Transverse colon (tissue), 4 donors: ENCODE data around the gene FOXJ3. TPM values are rescaled to one million over a fixed set of nuclear protein-coding genes. Genes with fewer than 3 reads are reported as not detected.

ENCODE experiments used
- DNase-seq: peaks from one replicate; pipeline ENCODE4 v3.0.0-alpha.2; 2019
- H3K27ac ChIP-seq, 4 donors: fragments of 200-600 bp; sonication (generic); 2 replicates each; pipeline ENCODE4 v1.5.1; 2016 to 2018; ENCODE audit warnings: inconsistent platforms in 4 of 4
- H3K27me3 ChIP-seq: fragments of 200-600 bp; sonication (generic); 2 replicates; pipeline ENCODE4 v1.5.1; 2017; ENCODE audit warnings: inconsistent platforms
- H3K36me3 ChIP-seq, 4 donors: fragments of 200-600 bp; sonication (generic); 2 replicates each; pipeline ENCODE4 v1.5.1; 2017 to 2019; ENCODE audit warnings: inconsistent platforms in 4 of 4
- H3K4me1 ChIP-seq, 4 donors: fragments of 200-600 bp; sonication (generic); 2 replicates each; pipeline ENCODE4 v1.5.1; 2017 to 2020; ENCODE audit warnings: inconsistent platforms in 4 of 4
- H3K4me3 ChIP-seq, 4 donors: fragments of 200-600 bp; sonication (generic); 1 replicate in 1 of 4; 2 replicates in 3 of 4; pipeline versions ENCODE4 v1.5.1 to v1.6.1; 2017 to 2019; ENCODE audit warnings: inconsistent platforms in 4 of 4
- H3K9me3 ChIP-seq, 2 donors: fragments of 200-600 bp; sonication (generic); 2 replicates each; pipeline ENCODE4 v1.5.1; 2017 to 2019; ENCODE audit warnings: inconsistent platforms in 2 of 2
- EP300 ChIP-seq: sonication (generic); formaldehyde crosslinking; IDR thresholded peaks from one replicate; pipeline ENCODE4 v1.6.1; 2017; ENCODE audit warnings: antibody characterized with exemption, low read depth
- POLR2A ChIP-seq: fragments of 450-650 bp; IDR thresholded peaks from one replicate; pipeline ENCODE4 v1.6.1; 2016; ENCODE audit warnings: antibody characterized with exemption, mild to moderate bottlenecking, moderate library complexity
- POLR2AphosphoS5 ChIP-seq, 3 donors: sonication (generic); formaldehyde crosslinking; IDR thresholded peaks; one replicate each; pipeline ENCODE4 v1.6.1; 2016; ENCODE audit warnings: antibody characterized with exemption in 3 of 3
- WGBS, 2 donors: methylation state at CpG; one replicate each; pipeline ENCODE4 v1.1.5; 2018; ENCODE audit warnings: low coverage in 1 of 2; 5-methylcytosine and 5-hydroxymethylcytosine counted together
- in situ Hi-C, 4 donors: fragments of 200-750 bp; cut with MboI; loops; one replicate each; pipeline versions ENCODE4 v1.15.0 to v1.15.1; 2017; ENCODE audit warnings: low sequenced_read_pairs in 3 of 4, low pct_ligation_motif_present in 1 of 4, low pct_unique_long_range_greater_than_20kb in 1 of 4
- intact Hi-C: fragments of 100-400 bp; cut with DNase I; formaldehyde crosslinking; loops from one replicate; pipeline ENCODE4 v1.15.1; 2023; ENCODE audit warnings: low total_unique reads
- total RNA-seq, 4 donors: library from RNA; depleted of rRNA; stranded (reverse); fragments of >200 nt; gene quantifications; one replicate each; pipeline ENCODE4 v1.1.0, GENCODE V29; 2016
- TF ChIP-seq, protein P1 (sequence below), 5 experiments: fragments of 200-600 bp in 3 of 5; fragments of 450-650 bp in 2 of 5; sonication (generic) in 3 of 5; IDR thresholded peaks; 1 replicate in 2 of 5; 2 replicates in 3 of 5; pipeline ENCODE4 v1.5.1; 2016 to 2017; ENCODE audit warnings: antibody characterized with exemption in 5 of 5, inconsistent platforms in 3 of 5, mild to moderate bottlenecking in 2 of 5, moderate library complexity in 1 of 5

Gene FOXJ3
- total RNA-seq, 4 donors from 2014 or later, result 18.5 to 62.1 (median 38.6) TPM

DNA sequence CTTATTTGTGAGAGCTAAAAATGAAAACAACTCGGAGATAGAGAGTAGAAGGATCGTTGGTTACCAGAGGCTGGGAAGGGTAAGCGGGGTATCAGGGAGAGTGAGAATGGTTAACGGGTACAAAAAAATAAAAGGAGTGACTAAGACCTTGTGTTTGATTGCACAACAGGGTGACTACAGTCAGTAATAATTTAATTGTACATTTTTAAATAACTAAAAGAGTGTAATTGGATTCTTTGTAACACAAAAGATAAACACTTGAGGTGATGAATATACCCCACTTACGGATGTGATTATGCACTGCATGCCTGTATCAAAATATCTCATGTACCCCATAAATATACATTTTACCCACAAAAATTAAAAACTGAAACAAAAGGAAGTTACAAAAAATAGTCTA is 29.4 kb downstream of the FOXJ3 start:
- TF ChIP-seq, protein P1, sequence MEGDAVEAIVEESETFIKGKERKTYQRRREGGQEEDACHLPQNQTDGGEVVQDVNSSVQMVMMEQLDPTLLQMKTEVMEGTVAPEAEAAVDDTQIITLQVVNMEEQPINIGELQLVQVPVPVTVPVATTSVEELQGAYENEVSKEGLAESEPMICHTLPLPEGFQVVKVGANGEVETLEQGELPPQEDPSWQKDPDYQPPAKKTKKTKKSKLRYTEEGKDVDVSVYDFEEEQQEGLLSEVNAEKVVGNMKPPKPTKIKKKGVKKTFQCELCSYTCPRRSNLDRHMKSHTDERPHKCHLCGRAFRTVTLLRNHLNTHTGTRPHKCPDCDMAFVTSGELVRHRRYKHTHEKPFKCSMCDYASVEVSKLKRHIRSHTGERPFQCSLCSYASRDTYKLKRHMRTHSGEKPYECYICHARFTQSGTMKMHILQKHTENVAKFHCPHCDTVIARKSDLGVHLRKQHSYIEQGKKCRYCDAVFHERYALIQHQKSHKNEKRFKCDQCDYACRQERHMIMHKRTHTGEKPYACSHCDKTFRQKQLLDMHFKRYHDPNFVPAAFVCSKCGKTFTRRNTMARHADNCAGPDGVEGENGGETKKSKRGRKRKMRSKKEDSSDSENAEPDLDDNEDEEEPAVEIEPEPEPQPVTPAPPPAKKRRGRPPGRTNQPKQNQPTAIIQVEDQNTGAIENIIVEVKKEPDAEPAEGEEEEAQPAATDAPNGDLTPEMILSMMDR (IDR thresholded peaks at IDR 0.05), result no peak
- TF ChIP-seq POLR2A, result no peak
- TF ChIP-seq EP300, result no peak
- DNase-seq, result no peak
- Histone ChIP-seq H3K27me3 (no peaks in the 10 kb centered on the region), H3K27ac (no peak overlapping the region), H3K4me3 (no peak overlapping the region), H3K36me3 (peaks cover 0 to 9% (median 0%) of the 10 kb centered on the region in 4 donors), H3K9me3 (no peaks in the 10 kb centered on the region), H3K4me1 (no peaks in the 10 kb centered on the region)
- 86 to 88% methylated on average over 5 of the region's 5 CpGs for WGBS, 2 donors
- intact Hi-C loops (no loop called here), in situ Hi-C loops (no loop called here)

DNA sequence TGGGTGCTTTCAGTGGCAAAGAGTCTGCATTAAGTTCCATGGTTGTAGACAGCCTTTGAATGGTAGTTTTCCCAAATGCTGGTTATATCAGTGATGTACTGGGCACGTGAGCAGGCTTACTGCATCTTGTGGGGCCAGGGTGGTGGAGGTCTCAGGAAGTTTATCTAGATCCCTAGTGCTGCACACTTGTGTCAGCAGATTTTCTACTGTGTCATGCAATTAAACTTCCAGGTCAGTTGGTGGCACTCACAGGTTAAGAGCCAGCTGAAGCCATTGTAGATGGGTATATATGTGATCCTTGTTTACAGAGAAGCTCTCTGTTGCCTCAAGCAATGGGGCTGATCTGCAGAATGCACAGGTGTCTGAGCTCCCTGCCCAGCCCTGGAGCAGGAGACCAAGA is 33.0 kb downstream of the FOXJ3 start:
- no peak overlapping the region for H3K4me3 ChIP-seq
- intact Hi-C loops (no loop called here), in situ Hi-C loops (no loop called here)
- H3K4me1 ChIP-seq, result no peaks in the 10 kb centered on the region
- no peaks in the 10 kb centered on the region for H3K9me3 ChIP-seq
- no peak for DNase-seq
- H3K27ac ChIP-seq, result no peak overlapping the region
- TF ChIP-seq POLR2AphosphoS5 (IDR thresholded peaks at IDR 0.05) (no peak), EP300 (no peak), POLR2A (no peak)
- TF ChIP-seq, protein P1 (IDR thresholded peaks at IDR 0.05), result no peak
- H3K36me3 ChIP-seq, result peaks cover 0 to 9% (median 0%) of the 10 kb centered on the region in 4 donors
- H3K27me3 ChIP-seq, result no peaks in the 10 kb centered on the region
- 100% methylated on average over 1 of the region's 1 CpG; no CpG with 5 or more reads in 1 of the 2 donors for WGBS, 2 donors

DNA sequence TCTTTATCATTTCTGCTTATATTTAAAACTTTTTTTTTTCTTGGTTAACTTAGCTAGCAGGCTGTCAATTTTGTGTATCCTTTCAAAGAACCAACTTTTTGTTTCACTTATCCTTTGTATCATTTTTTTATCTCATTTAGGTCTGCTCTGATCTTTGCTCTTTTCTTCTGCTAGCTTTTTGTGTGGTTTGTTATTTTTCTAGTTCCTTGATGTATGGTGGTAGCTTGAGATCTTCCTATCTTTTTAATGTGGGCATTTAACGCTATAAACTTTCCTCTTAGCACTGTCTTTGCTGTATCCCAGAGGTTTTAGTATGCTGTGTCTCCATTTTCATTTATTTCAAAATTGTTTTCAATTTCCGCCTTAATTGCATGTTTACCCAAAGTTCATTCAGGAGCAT is 36.5 kb downstream of the FOXJ3 start:
- Histone ChIP-seq H3K4me3 (no peak overlapping the region), H3K4me1 (no peaks in the 10 kb centered on the region), H3K27me3 (no peaks in the 10 kb centered on the region), H3K27ac (no peak overlapping the region), H3K9me3 (no peaks in the 10 kb centered on the region), H3K36me3 (peaks cover 0 to 9% (median 0%) of the 10 kb centered on the region in 4 donors)
- TF ChIP-seq POLR2A, result no peak
- no peak for TF ChIP-seq EP300
- no peak for TF ChIP-seq POLR2AphosphoS5 (IDR thresholded peaks at IDR 0.05)
- TF ChIP-seq, protein P1 (IDR thresholded peaks at IDR 0.05), result no peak
- in situ Hi-C loops (no loop called here), intact Hi-C loops (no loop called here)
- DNase-seq, result no peak
- 92 to 93% methylated on average over 2 of the region's 2 CpGs for WGBS, 2 donors

DNA sequence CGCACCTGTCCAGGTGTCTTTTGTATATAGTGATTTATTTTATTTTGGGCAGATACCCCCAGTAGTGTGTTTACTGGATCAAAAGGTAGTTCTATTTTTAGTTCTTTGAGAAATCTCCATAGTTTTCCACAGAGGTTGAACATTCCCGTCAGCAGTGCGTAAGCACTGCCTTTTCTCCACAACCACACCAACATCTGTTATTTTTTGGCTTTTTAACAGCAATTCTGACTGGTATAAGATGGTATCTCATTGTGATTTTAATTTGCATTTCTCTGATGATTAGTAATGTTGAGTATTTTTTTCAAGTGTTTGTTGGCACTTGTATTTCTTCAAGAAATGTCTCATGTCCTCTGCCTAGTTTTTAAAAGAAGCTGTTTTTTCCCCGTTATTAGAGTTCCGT is 39.2 kb downstream of the FOXJ3 start:
- no peak overlapping the region for H3K27ac ChIP-seq
- no peaks in the 10 kb centered on the region for H3K27me3 ChIP-seq
- no peak for TF ChIP-seq POLR2A
- TF ChIP-seq, protein P1 (IDR thresholded peaks at IDR 0.05), result no peak
- no peak for TF ChIP-seq POLR2AphosphoS5 (IDR thresholded peaks at IDR 0.05)
- TF ChIP-seq EP300, result no peak
- H3K36me3 ChIP-seq, result no peaks in the 10 kb centered on the region
- DNase-seq, result no peak
- H3K9me3 ChIP-seq, result no peaks in the 10 kb centered on the region
- no peaks in the 10 kb centered on the region for H3K4me1 ChIP-seq
- intact Hi-C loops, result no loop called here
- H3K4me3 ChIP-seq, result no peak overlapping the region
- in situ Hi-C loops, result no loop called here
- 96 to 100% methylated on average over 4 to 5 of the region's 5 CpGs for WGBS, 2 donors
